ENCODE results near the gene SPATA6L.
"Not testable (repeated sequence)": the region's sequence is repeated elsewhere in the genome, so short reads cannot be mapped to it uniquely, and the experiment has no call there.

GRCh38 chr9:4660665-4661064 is 5.6 kb downstream of the SPATA6L start:
- TF ChIP-seq, protein P1, sequence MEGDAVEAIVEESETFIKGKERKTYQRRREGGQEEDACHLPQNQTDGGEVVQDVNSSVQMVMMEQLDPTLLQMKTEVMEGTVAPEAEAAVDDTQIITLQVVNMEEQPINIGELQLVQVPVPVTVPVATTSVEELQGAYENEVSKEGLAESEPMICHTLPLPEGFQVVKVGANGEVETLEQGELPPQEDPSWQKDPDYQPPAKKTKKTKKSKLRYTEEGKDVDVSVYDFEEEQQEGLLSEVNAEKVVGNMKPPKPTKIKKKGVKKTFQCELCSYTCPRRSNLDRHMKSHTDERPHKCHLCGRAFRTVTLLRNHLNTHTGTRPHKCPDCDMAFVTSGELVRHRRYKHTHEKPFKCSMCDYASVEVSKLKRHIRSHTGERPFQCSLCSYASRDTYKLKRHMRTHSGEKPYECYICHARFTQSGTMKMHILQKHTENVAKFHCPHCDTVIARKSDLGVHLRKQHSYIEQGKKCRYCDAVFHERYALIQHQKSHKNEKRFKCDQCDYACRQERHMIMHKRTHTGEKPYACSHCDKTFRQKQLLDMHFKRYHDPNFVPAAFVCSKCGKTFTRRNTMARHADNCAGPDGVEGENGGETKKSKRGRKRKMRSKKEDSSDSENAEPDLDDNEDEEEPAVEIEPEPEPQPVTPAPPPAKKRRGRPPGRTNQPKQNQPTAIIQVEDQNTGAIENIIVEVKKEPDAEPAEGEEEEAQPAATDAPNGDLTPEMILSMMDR (IDR thresholded peaks at IDR 0.05): not testable (repeated sequence)
- not testable (repeated sequence) for TF ChIP-seq POLR2A (IDR thresholded peaks at IDR 0.05)
